ENCODE results near the gene AMY2A. TPM values are rescaled to one million over a fixed set of nuclear protein-coding genes. Genes with fewer than 3 reads are reported as not detected.

AMY2A gene
- total and polyA plus RNA-seq, 2 of the 4 experiments (the other 2 are of a cell fraction), result not detected

GRCh38 chr1:103582464-103582863, 34.8 kb upstream of the AMY2A start:
- H3K9ac ChIP-seq (ENCODE audit: low read depth, low read length), result no peak overlapping the region
- no peaks in the 10 kb centered on the region for H4K20me1 ChIP-seq (ENCODE audit: insufficient read depth, low read length)
- H2BK20ac ChIP-seq (ENCODE audit: low read depth, low read length), result no peak overlapping the region
- H4K5ac ChIP-seq (ENCODE audit: low read depth, low read length), result no peak overlapping the region
- H3K18ac ChIP-seq (ENCODE audit: low read depth, low read length), result no peak overlapping the region
- ATAC-seq (ENCODE audit: low read depth) (peak; percentile 48), DNase-seq (no peak)
- no peaks in the 10 kb centered on the region for H3K79me1 ChIP-seq (ENCODE audit: low read depth in 1 of 2, low read length in 2 of 2)
- H3K4me3 ChIP-seq (ENCODE audit: insufficient read depth, low read depth, low read length), result no peak overlapping the region
- WGBS, 2 experiments (ENCODE audit: extremely low coverage in 2 of 2, insufficient read length in 1 of 2), result no CpG with 5 or more reads among the region's 1 CpG
- H2BK120ac ChIP-seq (ENCODE audit: low read depth, low read length), result no peak overlapping the region
- ChIA-PET POLR2A (ENCODE audit: unreplicated experiment) (no interaction called here), CTCF (no interaction called here)
- H3K36me3 ChIP-seq (ENCODE audit: control insufficient read depth, insufficient read depth, low read length), result no peaks in the 10 kb centered on the region
- H2AK5ac ChIP-seq (ENCODE audit: low read depth, low read length), result no peak overlapping the region
- no peak overlapping the region for H3K4me2 ChIP-seq (ENCODE audit: low read depth, low read length)
- no peak overlapping the region for H3K23ac ChIP-seq (ENCODE audit: low read depth, low read length)
- H3K4me1 ChIP-seq (ENCODE audit: control insufficient read depth, insufficient read depth, low read length), result no peaks in the 10 kb centered on the region
- no peaks in the 10 kb centered on the region for H3K27me3 ChIP-seq (ENCODE audit: control insufficient read depth, insufficient read depth, low read length)
- no peak overlapping the region for H3K4ac ChIP-seq (ENCODE audit: low read depth, low read length)
- no peak overlapping the region for H2BK15ac ChIP-seq (ENCODE audit: low read depth, low read length)
- H4K91ac ChIP-seq (ENCODE audit: insufficient read depth, low read depth, low read length), result no peak overlapping the region
- no peak overlapping the region for H3K27ac ChIP-seq (ENCODE audit: insufficient read depth, low read length)
- TF ChIP-seq SMC3 (IDR thresholded peaks at IDR 0.05; ENCODE audit: low read depth, low read length), result no peak
- TF ChIP-seq MAFK (IDR thresholded peaks at IDR 0.05; ENCODE audit: low read depth, low read length), result no peak
- TF ChIP-seq CHD1 (IDR thresholded peaks at IDR 0.05; ENCODE audit: low read depth, low read length), result no peak
- no peak for TF ChIP-seq POLR2A (IDR thresholded peaks at IDR 0.05; ENCODE audit: low read depth, low read length)
- TF ChIP-seq BHLHE40 (IDR thresholded peaks at IDR 0.05; ENCODE audit: low read depth, low read length), result no peak
- no peak for TF ChIP-seq RFX5 (IDR thresholded peaks at IDR 0.05; ENCODE audit: low read depth, low read length)
- no peak for TF ChIP-seq NFE2L2 (IDR thresholded peaks at IDR 0.05; ENCODE audit: low read depth, low read length)
- no peak for TF ChIP-seq FOS (IDR thresholded peaks at IDR 0.05; ENCODE audit: low read depth, low read length)
- TF ChIP-seq, protein P1, sequence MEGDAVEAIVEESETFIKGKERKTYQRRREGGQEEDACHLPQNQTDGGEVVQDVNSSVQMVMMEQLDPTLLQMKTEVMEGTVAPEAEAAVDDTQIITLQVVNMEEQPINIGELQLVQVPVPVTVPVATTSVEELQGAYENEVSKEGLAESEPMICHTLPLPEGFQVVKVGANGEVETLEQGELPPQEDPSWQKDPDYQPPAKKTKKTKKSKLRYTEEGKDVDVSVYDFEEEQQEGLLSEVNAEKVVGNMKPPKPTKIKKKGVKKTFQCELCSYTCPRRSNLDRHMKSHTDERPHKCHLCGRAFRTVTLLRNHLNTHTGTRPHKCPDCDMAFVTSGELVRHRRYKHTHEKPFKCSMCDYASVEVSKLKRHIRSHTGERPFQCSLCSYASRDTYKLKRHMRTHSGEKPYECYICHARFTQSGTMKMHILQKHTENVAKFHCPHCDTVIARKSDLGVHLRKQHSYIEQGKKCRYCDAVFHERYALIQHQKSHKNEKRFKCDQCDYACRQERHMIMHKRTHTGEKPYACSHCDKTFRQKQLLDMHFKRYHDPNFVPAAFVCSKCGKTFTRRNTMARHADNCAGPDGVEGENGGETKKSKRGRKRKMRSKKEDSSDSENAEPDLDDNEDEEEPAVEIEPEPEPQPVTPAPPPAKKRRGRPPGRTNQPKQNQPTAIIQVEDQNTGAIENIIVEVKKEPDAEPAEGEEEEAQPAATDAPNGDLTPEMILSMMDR (conservative IDR thresholded peaks at IDR 0.05; ENCODE audit: low read depth, low read length), result no peak
- no peak for TF ChIP-seq RAD21 (IDR thresholded peaks at IDR 0.05; ENCODE audit: low read length)
- H2BK5ac ChIP-seq (ENCODE audit: low read depth, low read length, poor library complexity, severe bottlenecking), result no peak overlapping the region
- H3K9me1 ChIP-seq (ENCODE audit: insufficient read depth, low read length), result no peaks in the 10 kb centered on the region
- H4K8ac ChIP-seq (ENCODE audit: low read depth in 2 of 2, low read length in 2 of 2), result no peak overlapping the region
- intact Hi-C loops (cut with micrococcal nuclease) (no loop called here), in situ Hi-C loops (cut with MboI; ENCODE audit: low sequenced_read_pairs) (no loop called here), dilution Hi-C loops (cut with HindIII; ENCODE audit: low sequenced_read_pairs, unreplicated experiment) (no loop called here)
- no peak overlapping the region for H3K14ac ChIP-seq (replicated peaks; ENCODE audit: low read depth, low read length)
- no peak overlapping the region for H3K56ac ChIP-seq (ENCODE audit: extremely low read depth, insufficient read depth, low read length)
- BruUV-seq (replicated peaks), result no TSS peak
- no peaks in the 10 kb centered on the region for H3K9me3 ChIP-seq (ENCODE audit: control insufficient read depth, insufficient read depth, low read length)
- H2AK9ac ChIP-seq (replicated peaks; ENCODE audit: low read depth, low read length, poor library complexity), result no peak overlapping the region
- H2AFZ ChIP-seq (replicated peaks; ENCODE audit: low read length, poor library complexity), result no peak overlapping the region
